NOMO-1 (cell line): Measurements from ENCODE around the gene NT5DC2.

ENCODE experiments used
- DNase-seq, 2 experiments: peaks; one replicate each; lab custom pipeline; 2025; ENCODE audit not compliant: unreplicated experiment in 2 of 2; lab: John Stamatoyannopoulos, UW

NT5DC2 gene

DNA sequence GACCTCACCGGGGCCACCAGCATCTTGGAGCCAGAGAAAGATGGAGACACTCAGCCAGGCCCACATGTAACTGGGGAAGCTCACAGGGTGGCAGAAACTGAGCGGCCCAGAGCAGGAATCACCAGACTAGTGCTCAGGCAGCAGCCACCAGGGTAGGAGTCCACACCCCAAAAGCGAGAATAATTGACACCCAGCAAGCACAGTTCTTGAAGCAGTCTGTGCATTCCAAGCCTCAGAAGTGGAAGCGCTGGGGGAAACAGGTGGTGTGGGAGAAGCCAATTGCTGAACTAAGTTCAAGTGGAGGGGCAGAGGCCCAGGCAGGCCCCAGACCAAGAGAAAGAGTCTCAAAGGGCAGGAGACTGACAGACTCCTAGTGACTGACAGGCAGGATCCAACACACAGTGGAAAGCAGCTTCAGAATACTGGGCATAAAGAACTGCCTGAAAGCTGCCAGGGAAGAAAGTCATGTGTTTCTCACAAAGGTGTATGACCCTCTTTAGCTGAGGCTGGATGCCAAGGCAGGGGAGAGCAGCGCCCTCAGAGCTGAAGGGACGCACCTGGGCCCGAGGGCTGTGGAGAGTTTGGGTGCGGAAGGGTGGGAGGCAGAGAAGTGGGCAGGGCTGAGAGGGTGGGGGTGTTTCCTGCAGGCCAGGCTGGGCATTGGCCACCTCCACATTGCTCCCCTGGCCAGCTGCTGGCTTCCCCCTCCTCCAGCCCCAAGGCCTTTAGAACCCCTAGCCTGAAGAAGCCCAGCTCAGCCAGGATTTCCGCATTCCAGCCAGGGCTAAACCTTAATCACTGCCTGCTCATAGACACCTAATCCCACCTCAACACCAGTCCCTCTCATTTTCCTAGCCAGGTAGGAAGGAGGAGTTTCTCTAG is 7.7 kb downstream of the NT5DC2 start:
- DNase-seq = no peak

DNA sequence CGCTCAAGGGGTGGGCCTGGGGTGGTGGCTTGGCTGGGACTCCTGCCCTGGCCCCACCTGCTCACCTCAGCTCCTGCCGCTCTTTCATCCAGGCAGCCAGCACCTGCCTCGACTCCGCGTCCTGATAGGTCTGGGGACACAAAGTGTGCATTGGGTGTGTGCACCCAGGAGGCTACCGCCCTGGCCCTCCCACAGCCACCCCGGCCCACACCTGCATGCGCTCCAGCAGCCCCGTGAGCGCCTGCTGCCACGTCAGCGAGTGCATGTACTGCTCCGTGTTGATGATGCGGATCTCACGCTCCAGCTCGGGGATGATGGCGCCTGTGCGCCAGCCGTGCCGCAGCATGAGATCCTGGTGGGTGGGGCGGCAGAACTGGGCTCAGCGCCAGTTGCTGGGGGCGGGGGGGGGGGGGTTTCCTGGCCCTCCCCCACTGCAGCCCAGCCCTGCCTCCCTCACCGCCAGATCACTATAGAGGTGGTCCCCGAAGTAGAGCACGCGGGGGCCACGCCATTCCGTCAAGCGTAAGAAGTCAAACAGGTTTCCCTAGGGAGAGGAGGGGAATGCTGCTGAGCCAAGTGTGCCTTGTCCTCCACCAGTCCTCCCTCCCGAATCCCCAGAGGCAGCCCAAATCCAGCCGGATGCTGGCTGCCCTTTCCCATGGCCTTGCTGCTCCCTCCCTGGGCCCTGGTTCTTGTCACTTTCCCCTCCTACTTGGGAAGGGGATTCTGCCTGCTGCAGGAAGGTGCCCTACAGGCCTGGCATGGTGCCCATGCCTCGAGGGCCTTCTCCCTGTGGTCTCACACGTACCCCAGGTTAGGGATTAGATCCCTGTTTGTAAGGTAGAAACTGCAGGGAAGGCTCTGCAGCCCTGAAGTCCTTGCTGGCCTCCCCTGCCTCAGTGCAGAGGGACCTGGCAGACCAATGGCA is 8.6 kb downstream of the NT5DC2 start:
- DNase-seq = no peak

DNA sequence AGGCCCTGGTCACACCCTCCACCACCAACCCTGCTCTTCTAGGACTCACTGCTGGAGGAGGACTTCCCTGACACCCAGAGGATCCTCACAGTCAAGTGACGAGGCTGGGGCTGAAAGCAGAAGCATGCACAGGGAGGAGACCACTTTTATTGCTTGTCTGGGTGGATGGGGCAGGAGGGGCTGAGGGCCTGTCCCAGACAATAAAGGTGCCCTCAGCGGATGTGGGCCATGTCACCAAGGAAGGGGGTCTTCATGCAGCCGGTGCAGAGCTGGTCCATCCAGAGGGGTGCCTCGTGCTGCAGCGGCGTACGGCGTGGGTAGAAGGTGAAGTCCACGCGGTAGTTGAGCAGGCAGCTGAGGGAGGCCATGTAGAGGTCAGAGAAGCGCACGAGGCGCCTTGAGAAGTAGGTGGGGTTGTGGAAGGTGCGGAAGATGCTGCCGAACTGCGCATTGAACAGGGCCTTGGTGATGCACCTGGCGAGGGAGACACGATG is 9.4 kb downstream of the NT5DC2 start:
- DNase-seq = no peak

DNA sequence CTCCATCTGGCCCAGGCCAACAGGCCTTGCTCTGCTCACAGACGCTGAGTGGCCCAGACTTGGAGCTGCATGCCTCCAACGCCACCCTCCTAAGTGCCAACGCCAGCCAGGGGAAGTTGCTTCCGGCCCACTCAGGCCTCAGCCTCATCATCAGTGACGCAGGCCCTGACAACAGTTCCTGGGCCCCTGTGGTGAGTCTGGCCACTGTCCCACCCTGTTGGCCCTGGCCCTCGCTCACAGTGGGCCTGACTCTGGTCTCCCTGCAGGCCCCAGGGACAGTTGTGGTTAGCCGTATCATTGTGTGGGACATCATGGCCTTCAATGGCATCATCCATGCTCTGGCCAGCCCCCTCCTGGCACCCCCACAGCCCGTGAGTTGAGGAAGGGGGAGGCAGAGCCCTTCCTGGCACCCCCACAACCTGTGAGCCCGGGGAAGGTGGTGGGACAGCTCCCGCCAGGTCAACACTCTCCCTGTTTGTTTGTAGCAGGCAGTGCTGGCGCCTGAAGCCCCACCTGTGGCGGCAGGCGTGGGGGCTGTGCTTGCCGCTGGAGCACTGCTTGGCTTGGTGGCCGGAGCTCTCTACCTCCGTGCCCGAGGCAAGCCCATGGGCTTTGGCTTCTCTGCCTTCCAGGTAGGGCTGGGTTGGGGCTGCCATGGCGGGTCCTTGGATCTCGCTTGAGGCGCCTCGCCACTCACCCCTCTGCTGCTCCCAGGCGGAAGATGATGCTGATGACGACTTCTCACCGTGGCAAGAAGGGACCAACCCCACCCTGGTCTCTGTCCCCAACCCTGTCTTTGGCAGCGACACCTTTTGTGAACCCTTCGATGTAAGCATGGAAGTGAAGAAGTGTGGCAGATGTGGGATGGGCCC is 10.0 kb downstream of the NT5DC2 start:
- no peak for DNase-seq

DNA sequence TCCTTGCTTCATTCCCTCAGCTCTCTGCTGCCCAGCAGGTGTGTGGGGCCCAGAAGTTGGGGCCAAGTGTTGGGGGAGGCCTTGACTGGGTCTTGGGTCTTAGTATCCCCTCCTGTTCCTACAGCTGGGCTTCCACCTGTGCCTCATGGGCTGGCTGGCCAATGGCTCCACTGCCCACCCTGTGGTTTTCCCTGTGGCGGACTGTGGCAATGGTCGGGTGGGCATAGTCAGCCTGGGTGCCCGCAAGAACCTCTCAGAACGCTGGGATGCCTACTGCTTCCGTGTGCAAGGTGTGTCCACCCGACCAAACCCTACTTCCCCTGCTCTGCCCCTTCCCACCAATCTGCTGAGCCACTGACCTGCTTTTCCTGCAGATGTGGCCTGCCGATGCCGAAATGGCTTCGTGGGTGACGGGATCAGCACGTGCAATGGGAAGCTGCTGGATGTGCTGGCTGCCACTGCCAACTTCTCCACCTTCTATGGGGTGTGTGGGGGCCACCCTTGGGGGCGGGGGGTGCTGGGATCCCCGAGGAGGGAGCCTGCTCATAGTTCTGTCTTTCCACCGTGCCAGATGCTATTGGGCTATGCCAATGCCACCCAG is 10.9 kb downstream of the NT5DC2 start:
- DNase-seq = no peak

DNA sequence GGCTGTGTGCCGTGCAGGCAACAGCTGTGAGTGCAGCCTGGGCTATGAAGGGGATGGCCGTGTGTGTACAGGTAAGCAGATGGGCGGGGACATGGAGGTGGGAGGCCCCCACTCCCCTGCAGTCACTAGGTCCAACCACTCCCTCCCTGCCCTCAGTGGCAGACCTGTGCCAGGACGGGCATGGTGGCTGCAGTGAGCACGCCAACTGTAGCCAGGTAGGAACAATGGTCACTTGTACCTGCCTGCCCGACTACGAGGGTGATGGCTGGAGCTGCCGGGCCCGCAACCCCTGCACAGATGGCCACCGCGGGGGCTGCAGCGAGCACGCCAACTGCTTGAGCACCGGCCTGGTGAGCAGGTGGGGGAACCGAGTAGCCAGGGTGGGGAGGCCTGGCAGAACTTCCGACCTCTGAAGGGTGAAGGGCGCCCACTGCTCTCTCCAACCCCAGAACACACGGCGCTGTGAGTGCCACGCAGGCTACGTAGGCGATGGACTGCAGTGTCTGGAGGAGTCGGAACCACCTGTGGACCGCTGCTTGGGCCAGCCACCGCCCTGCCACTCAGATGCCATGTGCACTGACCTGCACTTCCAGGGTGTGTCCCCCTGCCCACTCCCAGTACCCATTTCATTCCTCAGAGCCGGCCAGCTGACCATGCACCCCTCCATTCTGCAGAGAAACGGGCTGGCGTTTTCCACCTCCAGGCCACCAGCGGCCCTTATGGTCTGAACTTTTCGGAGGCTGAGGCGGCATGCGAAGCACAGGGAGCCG is 11.6 kb downstream of the NT5DC2 start:
- DNase-seq = no peak

DNA sequence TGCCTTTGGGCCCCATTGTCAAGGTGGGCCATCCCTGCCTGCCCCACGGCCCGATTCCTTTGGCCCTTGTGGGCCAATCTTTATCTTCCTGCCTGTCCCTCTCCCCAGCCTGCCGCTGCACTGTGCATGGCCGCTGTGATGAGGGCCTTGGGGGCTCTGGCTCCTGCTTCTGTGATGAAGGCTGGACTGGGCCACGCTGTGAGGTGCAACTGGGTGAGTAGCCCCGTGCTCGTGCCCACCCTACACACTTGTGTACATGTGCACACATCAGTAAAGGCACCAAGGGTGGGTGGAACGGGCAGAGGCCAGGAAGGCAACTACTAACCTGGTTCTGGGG is 12.2 kb downstream of the NT5DC2 start:
- no peak for DNase-seq

DNA sequence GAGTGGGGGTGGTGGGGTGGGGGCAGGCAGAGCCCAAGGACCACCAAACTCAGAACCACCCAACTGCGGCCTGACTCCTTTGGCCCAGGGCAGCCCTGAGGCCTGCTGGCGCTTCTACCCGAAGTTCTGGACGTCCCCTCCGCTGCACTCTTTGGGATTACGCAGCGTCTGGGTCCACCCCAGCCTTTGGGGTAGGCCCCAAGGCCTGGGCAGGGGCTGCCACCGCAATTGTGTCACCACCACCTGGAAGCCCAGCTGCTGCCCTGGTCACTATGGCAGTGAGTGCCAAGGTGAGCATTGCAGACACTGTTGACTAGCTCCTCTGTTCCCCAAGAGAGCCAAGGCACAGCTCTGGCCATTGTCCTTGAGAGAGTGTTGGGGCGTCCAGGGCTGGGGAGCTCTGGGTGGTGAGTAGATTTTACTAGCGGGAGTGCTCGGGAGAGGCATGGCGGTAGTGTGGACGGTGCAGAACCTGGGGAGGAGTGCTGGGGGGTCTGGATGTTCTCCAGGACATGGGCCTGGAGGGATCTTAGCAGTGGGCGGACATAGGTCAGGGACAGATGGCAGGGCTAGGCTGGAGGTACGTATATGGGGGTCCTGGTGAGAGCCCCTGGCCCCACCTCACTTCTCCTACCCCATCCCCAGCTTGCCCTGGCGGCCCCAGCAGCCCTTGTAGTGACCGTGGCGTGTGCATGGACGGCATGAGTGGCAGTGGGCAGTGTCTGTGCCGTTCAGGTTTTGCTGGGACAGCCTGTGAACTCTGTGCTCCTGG is 12.8 kb downstream of the NT5DC2 start:
- no peak for DNase-seq

DNA sequence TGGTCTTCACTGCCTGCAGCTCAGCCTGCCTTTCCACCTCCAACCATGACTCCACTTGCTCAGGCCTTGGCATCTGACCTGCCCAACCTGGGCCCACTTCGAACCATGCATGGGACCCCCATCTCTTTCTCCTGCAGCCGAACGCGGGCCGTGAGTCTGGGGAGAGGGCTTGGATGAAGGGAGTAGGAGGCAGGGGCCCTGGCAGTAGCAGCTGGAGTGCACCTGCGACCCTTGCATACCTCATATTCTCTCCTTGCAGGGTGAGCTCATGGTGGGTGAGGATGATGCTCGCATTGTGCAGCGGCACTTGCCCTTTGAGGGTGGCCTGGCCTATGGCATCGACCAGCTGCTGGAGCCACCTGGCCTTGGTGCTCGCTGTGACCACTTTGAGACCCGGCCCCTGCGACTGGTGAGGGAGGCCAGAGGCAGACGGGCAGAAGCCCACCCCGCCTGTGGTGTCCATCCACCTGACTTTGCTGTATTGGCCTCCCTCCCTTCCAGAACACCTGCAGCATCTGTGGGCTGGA is 13.5 kb downstream of the NT5DC2 start:
- no peak for DNase-seq

DNA sequence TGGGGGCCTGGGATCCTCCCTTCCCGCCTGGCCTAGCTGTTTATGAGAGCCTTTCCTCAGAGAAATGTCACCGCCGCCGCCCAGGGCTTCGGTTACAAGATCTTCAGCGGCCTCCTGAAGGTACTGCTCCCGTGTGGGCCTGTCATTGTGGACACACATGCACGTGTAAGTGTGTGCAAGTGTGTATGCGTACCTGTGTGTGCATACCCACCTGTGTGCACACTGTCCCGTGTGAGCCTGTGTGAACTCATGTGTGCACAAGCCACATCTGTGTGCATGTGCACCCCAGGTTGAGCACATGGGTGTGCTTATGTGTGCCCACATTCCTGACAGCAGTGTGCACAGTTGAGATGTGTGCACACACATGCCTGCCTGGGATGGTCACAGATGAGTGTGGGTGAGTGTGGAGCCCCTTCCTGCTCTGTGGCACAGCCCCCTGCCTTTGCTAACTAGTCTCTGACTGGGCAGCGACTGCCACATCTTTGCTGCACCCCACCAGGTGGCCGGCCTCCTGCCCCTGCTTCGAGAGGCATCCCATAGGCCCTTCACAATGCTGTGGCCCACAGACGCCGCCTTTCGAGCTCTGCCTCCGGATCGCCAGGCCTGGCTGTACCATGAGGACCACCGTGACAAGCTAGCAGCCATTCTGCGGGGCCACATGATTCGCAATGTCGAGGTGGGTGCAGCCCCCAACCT is 14.1 kb downstream of the NT5DC2 start:
- no peak for DNase-seq

DNA sequence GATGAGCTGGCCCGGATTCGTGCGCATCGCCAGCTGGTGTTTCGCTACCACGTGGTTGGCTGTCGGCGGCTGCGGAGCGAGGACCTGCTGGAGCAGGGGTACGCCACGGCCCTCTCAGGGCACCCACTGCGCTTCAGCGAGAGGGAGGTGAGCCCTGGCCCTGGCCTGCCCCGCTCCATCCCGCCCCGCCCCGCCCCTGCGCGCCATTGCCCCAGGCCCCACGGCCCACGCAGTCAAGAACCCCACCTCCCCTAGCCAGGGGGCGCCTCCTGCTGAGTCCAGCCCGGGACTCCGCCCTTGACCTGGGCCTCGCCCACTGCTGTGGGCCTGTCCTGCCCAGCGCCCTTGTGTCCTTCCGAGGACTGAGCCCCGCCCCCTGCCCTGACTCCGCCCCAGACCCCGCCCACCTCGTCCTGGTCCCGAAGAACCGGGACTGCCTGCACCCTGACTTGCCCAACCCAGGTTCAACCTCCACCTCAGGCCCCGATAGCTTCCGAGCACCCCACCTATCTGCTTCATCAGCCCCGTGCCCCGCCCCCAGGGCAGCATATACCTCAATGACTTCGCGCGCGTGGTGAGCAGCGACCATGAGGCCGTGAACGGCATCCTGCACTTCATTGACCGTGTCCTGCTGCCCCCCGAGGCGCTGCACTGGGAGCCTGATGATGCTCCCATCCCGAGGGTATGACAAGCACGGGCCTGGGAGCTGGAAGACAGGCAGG is 14.8 kb downstream of the NT5DC2 start:
- no peak for DNase-seq

DNA sequence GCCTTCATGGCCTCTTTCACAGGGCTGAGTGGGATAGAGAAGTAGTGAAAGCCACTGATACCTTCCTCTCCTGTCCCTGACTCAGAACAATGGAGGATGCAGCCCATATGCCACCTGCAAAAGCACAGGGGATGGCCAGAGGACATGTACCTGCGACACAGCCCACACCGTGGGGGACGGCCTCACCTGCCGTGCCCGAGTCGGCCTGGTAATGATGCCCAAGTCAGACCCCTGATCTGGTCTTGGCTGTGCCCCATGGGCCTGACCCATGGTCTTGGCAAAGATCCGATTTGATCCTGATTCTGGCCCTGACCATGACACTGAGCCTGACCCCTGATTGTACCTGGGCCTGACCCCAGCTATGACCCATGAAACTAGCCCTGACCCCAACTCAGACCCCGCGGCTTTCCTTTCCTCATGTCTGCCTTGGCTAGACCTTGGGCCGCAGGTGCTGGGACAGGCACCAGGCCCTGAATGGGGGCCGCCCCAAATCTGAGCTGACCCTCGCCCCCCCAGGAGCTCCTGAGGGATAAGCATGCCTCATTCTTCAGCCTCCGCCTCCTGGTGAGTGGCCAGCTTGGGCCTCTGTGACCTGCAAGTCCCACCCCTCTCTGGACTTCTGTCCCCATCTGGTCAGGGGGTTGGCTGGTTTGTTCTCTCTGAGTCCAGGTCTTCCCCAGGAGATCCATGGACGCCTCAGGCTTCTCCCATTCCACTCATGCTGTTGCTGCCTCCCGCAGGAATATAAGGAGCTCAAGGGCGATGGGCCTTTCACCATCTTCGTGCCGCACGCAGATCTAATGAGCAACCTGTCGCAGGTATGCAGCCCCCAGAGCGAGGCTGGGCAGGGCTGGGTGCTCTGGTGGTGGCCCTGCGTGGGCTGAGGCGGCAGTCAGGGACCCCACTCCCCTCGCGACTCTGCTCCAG is 15.6 kb downstream of the NT5DC2 start:
- DNase-seq = no peak

DNA sequence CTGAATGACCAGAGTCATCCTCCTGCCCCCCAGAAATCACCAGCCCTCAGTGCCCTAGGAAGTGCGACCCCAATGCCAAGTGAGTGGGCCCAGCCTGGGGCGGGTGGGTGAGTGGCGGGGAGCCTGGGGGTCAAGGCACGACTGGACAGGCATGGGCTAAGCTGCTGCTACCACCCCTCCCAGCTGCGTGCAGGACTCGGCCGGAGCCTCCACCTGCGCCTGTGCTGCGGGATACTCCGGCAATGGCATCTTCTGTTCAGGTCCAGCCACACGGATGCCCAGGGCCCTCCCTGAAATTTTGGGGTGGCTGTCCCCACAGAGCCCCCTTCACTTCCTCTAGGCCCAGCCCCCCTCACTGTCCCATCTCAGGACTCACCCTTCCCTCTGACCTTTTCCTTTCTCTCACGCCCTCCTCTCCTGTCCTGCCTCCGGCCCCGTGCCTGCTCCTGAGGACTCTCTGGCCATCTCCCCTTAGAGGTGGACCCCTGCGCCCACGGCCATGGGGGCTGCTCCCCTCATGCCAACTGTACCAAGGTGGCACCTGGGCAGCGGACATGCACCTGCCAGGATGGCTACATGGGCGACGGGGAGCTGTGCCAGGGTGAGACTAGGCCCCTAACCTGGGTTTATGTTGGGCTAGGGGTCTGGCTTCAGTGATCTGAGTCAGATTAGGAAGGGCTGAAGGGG is 17.0 kb downstream of the NT5DC2 start:
- DNase-seq = no peak

DNA sequence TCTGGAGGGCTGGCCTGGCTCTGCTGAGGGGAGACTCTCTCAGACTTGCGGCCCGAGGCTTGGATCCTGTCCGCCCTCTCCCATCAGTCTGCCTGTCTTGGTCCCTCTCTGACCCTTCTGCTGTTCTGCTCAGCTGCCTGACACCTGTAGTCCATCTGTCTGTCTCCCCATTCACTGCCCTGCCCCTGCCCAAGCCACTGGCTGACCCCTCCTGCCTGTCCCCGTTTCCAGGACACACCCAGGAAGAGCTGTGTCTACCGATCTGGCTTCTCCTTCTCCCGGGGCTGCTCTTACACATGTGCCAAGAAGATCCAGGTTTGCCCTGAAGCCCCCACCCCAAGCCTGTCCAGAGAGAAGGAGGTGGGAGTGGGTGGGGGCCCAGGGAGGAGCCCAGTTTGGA is 18.5 kb downstream of the NT5DC2 start:
- no peak for DNase-seq

DNA sequence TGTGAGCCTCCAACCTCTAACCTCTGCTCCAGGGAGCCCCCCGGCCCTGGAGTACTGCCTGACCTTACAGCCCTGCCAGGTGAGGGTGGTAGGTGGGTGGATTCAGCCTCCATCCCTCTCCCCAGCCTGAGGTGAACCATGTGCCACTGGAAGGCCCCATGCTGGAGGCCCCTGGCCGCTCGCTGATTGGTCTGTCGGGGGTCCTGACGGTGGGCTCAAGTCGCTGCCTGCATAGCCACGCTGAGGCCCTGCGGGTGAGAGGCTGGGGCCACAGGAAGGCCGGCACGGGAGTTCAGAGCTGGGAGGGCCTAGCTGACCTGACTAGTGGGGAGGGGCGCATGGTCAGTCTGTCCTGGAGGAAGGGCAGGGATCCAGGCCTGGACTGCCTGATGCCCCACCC is 19.1 kb downstream of the NT5DC2 start:
- DNase-seq = no peak

DNA sequence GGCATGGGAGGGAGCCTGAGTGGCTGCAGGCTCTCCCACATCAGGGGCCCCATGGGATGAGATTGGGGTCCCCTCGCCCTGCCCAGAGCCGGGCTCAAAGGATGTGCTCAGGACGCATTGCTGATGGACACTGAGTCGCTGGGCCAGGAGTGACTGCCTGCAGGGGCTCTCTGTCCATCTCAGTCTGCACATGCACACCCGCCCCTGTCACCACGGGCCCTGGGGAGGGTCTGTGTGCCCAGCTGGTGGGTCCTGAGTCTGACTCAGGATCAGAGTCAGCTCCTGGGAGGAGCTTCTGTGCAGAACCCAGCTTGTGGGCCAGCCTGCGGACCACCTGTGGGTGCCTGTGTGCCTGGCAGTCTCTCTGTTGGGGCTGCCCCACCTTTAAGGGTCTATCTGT is 20.4 kb downstream of the NT5DC2 start:
- no peak for DNase-seq
